ENCODE results near the gene FAM114A2.

The FAM114A2 gene

GRCh38 chr5:153952893-153953292 lies 85.8 kb downstream of the FAM114A2 start:
- ATAC-seq (ENCODE audit: insufficient read depth, low read depth) = no peak
- no peak overlapping the region for H3K27ac ChIP-seq (ENCODE audit: low read length)

GRCh38 chr5:153952057-153952456 lies 86.7 kb downstream of the FAM114A2 start:
- Histone ChIP-seq H2AFZ (ENCODE audit: low read depth, low read length) (no peak overlapping the region), H3K4me2 (ENCODE audit: insufficient read depth, low read length) (no peak overlapping the region), H3K4me3 (ENCODE audit: low read depth in 1 of 2, low read length in 2 of 2) (no peak overlapping the region), H3K4me1 (ENCODE audit: insufficient read depth, low read length) (no peaks in the 10 kb centered on the region), H3K27ac (ENCODE audit: low read length) (no peak overlapping the region), H3K79me2 (ENCODE audit: insufficient read depth, low read length) (no peaks in the 10 kb centered on the region), H4K20me1 (ENCODE audit: insufficient read depth, low read length) (no peaks in the 10 kb centered on the region), H3K9me3 (ENCODE audit: insufficient read depth, low read length, severe bottlenecking) (no peaks in the 10 kb centered on the region), H3K9ac (ENCODE audit: low read depth, low read length) (no peak overlapping the region), H3K36me3 (ENCODE audit: insufficient read depth, low read length) (no peaks in the 10 kb centered on the region), H3K27me3 (ENCODE audit: insufficient read depth, low read length, poor library complexity) (peaks cover 4% of the 10 kb centered on the region)
- ATAC-seq (ENCODE audit: insufficient read depth, low read depth) (no peak), DNase-seq (no peak)
- TF ChIP-seq, protein P1, sequence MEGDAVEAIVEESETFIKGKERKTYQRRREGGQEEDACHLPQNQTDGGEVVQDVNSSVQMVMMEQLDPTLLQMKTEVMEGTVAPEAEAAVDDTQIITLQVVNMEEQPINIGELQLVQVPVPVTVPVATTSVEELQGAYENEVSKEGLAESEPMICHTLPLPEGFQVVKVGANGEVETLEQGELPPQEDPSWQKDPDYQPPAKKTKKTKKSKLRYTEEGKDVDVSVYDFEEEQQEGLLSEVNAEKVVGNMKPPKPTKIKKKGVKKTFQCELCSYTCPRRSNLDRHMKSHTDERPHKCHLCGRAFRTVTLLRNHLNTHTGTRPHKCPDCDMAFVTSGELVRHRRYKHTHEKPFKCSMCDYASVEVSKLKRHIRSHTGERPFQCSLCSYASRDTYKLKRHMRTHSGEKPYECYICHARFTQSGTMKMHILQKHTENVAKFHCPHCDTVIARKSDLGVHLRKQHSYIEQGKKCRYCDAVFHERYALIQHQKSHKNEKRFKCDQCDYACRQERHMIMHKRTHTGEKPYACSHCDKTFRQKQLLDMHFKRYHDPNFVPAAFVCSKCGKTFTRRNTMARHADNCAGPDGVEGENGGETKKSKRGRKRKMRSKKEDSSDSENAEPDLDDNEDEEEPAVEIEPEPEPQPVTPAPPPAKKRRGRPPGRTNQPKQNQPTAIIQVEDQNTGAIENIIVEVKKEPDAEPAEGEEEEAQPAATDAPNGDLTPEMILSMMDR (IDR thresholded peaks at IDR 0.05; ENCODE audit: borderline replicate concordance, extremely low read depth, low read length, poor library complexity, severe bottlenecking) = no peak
- no peak for TF ChIP-seq EZH2 (IDR thresholded peaks at IDR 0.05; ENCODE audit: borderline replicate concordance, low read depth, low read length, severe bottlenecking)

More at GRCh38 chr5:153952893-153953292, 85.8 kb downstream of the FAM114A2 start:
- Histone ChIP-seq H4K20me1 (ENCODE audit: insufficient read depth, low read length) (no peaks in the 10 kb centered on the region), H3K79me2 (ENCODE audit: insufficient read depth, low read length) (no peaks in the 10 kb centered on the region), H2AFZ (ENCODE audit: low read depth, low read length) (no peak overlapping the region), H3K4me1 (ENCODE audit: insufficient read depth, low read length) (no peaks in the 10 kb centered on the region), H3K9ac (ENCODE audit: low read depth, low read length) (no peak overlapping the region), H3K4me2 (ENCODE audit: insufficient read depth, low read length) (no peak overlapping the region), H3K27me3 (ENCODE audit: insufficient read depth, low read length, poor library complexity) (peaks cover 5% of the 10 kb centered on the region), H3K4me3 (ENCODE audit: low read depth in 1 of 2, low read length in 2 of 2) (no peak overlapping the region), H3K36me3 (ENCODE audit: insufficient read depth, low read length) (no peaks in the 10 kb centered on the region), H3K9me3 (ENCODE audit: insufficient read depth, low read length, severe bottlenecking) (no peaks in the 10 kb centered on the region)
- TF ChIP-seq, protein P1 (IDR thresholded peaks at IDR 0.05; ENCODE audit: borderline replicate concordance, extremely low read depth, low read length, poor library complexity, severe bottlenecking) = no peak
- TF ChIP-seq EZH2 (IDR thresholded peaks at IDR 0.05; ENCODE audit: borderline replicate concordance, low read depth, low read length, severe bottlenecking) = no peak
- no peak for DNase-seq

DNA sequence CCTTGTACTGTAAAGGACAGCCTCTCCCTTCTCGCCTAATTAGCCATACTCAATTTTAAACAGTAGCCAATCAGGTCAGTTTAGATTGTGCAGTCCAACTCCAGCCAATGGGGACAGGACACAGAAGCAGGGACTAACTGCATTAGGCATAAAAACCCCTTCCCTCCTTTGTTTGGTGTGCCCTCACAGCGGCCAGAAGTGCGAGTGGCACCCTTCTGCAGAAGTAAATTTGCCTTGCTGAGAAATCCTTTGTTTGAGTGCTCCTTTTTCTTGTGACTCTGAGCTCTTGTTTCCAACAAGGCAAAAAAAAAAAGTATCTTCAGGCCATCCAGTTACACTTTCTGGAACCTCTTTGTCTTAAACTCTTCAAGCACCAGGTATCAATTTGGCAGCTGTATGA lies 97.4 kb downstream of the FAM114A2 start:
- no peaks in the 10 kb centered on the region for H4K20me1 ChIP-seq (ENCODE audit: insufficient read depth, low read length)
- ATAC-seq (ENCODE audit: insufficient read depth, low read depth) (no peak), DNase-seq (no peak)
- H3K9me3 ChIP-seq (ENCODE audit: insufficient read depth, low read length, severe bottlenecking) = peaks cover 26% of the 10 kb centered on the region
- no peaks in the 10 kb centered on the region for H3K27me3 ChIP-seq (ENCODE audit: insufficient read depth, low read length, poor library complexity)
- no peak overlapping the region for H2AFZ ChIP-seq (ENCODE audit: low read depth, low read length)
- no peaks in the 10 kb centered on the region for H3K4me1 ChIP-seq (ENCODE audit: insufficient read depth, low read length)
- H3K9ac ChIP-seq (ENCODE audit: low read depth, low read length) = no peak overlapping the region
- H3K79me2 ChIP-seq (ENCODE audit: insufficient read depth, low read length) = no peaks in the 10 kb centered on the region
- no peak overlapping the region for H3K4me2 ChIP-seq (ENCODE audit: insufficient read depth, low read length)
- H3K27ac ChIP-seq (ENCODE audit: low read length) = no peak overlapping the region
- no peaks in the 10 kb centered on the region for H3K36me3 ChIP-seq (ENCODE audit: insufficient read depth, low read length)
- TF ChIP-seq, protein P1 (IDR thresholded peaks at IDR 0.05; ENCODE audit: borderline replicate concordance, extremely low read depth, low read length, poor library complexity, severe bottlenecking) = no peak
- no peak for TF ChIP-seq EZH2 (IDR thresholded peaks at IDR 0.05; ENCODE audit: borderline replicate concordance, low read depth, low read length, severe bottlenecking)
- H3K4me3 ChIP-seq (ENCODE audit: low read depth in 1 of 2, low read length in 2 of 2) = no peak overlapping the region
